HEK293T (cell line): ENCODE measurements around the gene MYLK.

Experiments
- CTCF ChIA-PET: fragments of 350-600 bp; formaldehyde crosslinking; extraction: SDS; loops from one replicate; lab custom pipeline; 2021; ENCODE audit warnings: antibody characterized with exemption, inconsistent platforms; lab: Yijun Ruan, JAX
- POLR2A ChIA-PET: fragments of 350-600 bp; formaldehyde crosslinking; extraction: SDS; loops from one replicate; lab custom pipeline; 2020; ENCODE audit warnings: antibody characterized with exemption, inconsistent platforms; lab: Yijun Ruan, JAX
- DNase-seq: peaks from one replicate; pipeline ENCODE4 v3.0.0; 2012; ENCODE audit warnings: mixed read lengths; ENCODE audit errors: extremely low spot score
- ARNT ChIP-seq: fragments of 450-650 bp; IDR thresholded peaks from 2 replicates; pipeline ENCODE4 v1.6.1; 2017; ENCODE audit warnings: mild to moderate bottlenecking
- BHLHE40 ChIP-seq: fragments of 450-650 bp; IDR thresholded peaks from 2 replicates; pipeline ENCODE4 v1.6.1; 2016; ENCODE audit warnings: mild to moderate bottlenecking, moderate library complexity, borderline replicate concordance
- CTBP1 ChIP-seq: fragments of 450-650 bp; IDR thresholded peaks from 2 replicates; pipeline ENCODE4 v1.6.1; 2016; ENCODE audit warnings: borderline replicate concordance
- ELF4 ChIP-seq: fragments of 450-650 bp; IDR thresholded peaks from 2 replicates; pipeline ENCODE4 v1.6.1; 2017; ENCODE audit warnings: antibody characterized with exemption
- FOXA1 ChIP-seq: fragments of 450-650 bp; IDR thresholded peaks from 2 replicates; pipeline ENCODE4 v1.6.1; 2016; ENCODE audit warnings: mild to moderate bottlenecking
- FOXK2 ChIP-seq: fragments of 450-650 bp; IDR thresholded peaks from 2 replicates; pipeline ENCODE4 v1.6.1; 2016; ENCODE audit warnings: mild to moderate bottlenecking
- FOXM1 ChIP-seq: fragments of 450-650 bp; IDR thresholded peaks from 2 replicates; pipeline ENCODE4 v1.6.1; 2017; ENCODE audit warnings: mild to moderate bottlenecking, borderline replicate concordance
- HDGF ChIP-seq: fragments of 450-650 bp; IDR thresholded peaks from 2 replicates; pipeline ENCODE4 v1.6.1; 2017; ENCODE audit warnings: antibody characterized with exemption, borderline replicate concordance
- L3MBTL2 ChIP-seq: fragments of 450-650 bp; conservative IDR thresholded peaks from 2 replicates; pipeline ENCODE4 v1.6.1; 2016; ENCODE audit warnings: mild to moderate bottlenecking
- LEF1 ChIP-seq: fragments of 450-650 bp; IDR thresholded peaks from 2 replicates; pipeline ENCODE4 v1.6.1; 2017; ENCODE audit warnings: mild to moderate bottlenecking, borderline replicate concordance
- NFRKB ChIP-seq: fragments of 450-650 bp; IDR thresholded peaks from 2 replicates; pipeline ENCODE4 v1.6.1; 2016; ENCODE audit warnings: mild to moderate bottlenecking, moderate library complexity
- PKNOX1 ChIP-seq: fragments of 450-650 bp; IDR thresholded peaks from 2 replicates; pipeline ENCODE4 v1.6.1; 2016
- SP1 ChIP-seq: fragments of 450-650 bp; IDR thresholded peaks from 2 replicates; pipeline ENCODE4 v1.6.1; 2017
- SUZ12 ChIP-seq: fragments of 450-650 bp; IDR thresholded peaks from 2 replicates; pipeline ENCODE4 v1.6.1; 2016; ENCODE audit warnings: mild to moderate bottlenecking
- TARDBP ChIP-seq: fragments of 450-650 bp; IDR thresholded peaks from 2 replicates; pipeline ENCODE4 v1.6.1; 2016
- ZNF384 ChIP-seq: fragments of 450-650 bp; IDR thresholded peaks from 2 replicates; pipeline ENCODE4 v1.6.1; 2016

Gene MYLK

GRCh38 chr3:123695152-123695551 is 189.0 kb downstream of the MYLK start:
- no peak for TF ChIP-seq ELF4
- TF ChIP-seq SUZ12: no peak
- TF ChIP-seq FOXM1: no peak
- TF ChIP-seq HDGF: no peak
- TF ChIP-seq TARDBP: no peak
- no peak for TF ChIP-seq BHLHE40
- no peak for TF ChIP-seq LEF1
- no peak for TF ChIP-seq SP1
- TF ChIP-seq L3MBTL2: no peak
- TF ChIP-seq FOXA1: no peak
- no peak for TF ChIP-seq ARNT
- no peak for TF ChIP-seq ZNF384
- no peak for TF ChIP-seq CTBP1
- ChIA-PET CTCF (interaction anchor here (1.1 to 1.7 kb wide), 2 partner anchors 29 to 43 kb away, joined by 4 read pairs; no protein-coding TSS in a partner anchor), POLR2A (no interaction called here)
- no peak for DNase-seq

- TF ChIP-seq TARDBP (no peak), NFRKB (no peak), ELF4 (no peak), SP1 (no peak), FOXM1 (no peak), L3MBTL2 (no peak), BHLHE40 (no peak)
- ChIA-PET CTCF (interaction anchor here (1.1 to 1.7 kb wide), 2 partner anchors 29 to 42 kb away, joined by 4 read pairs; no protein-coding TSS in a partner anchor), POLR2A (no interaction called here)
- no peak for DNase-seq
Observed at GRCh38 chr3:123694366-123695087, 189.6 kb downstream of the MYLK start.

GRCh38 chr3:123693584-123694190 is 190.4 kb downstream of the MYLK start:
- ChIA-PET CTCF (no interaction called here), POLR2A (no interaction called here)
- no peak for TF ChIP-seq FOXM1
- TF ChIP-seq NFRKB: no peak
- no peak for TF ChIP-seq FOXK2
- TF ChIP-seq LEF1: no peak
- no peak for TF ChIP-seq HDGF
- TF ChIP-seq CTBP1: no peak
- TF ChIP-seq SP1: no peak
- TF ChIP-seq L3MBTL2: no peak
- no peak for TF ChIP-seq PKNOX1
- TF ChIP-seq ZNF384: no peak
- no peak for TF ChIP-seq TARDBP
- no peak for TF ChIP-seq FOXA1
- no peak for TF ChIP-seq BHLHE40
- TF ChIP-seq ELF4: no peak
- no peak for TF ChIP-seq SUZ12
- no peak for TF ChIP-seq ARNT
- DNase-seq: no peak

GRCh38 chr3:123692671-123693070 is 191.5 kb downstream of the MYLK start:
- ChIA-PET CTCF (no interaction called here), POLR2A (no interaction called here)
- DNase-seq: no peak
- TF ChIP-seq LEF1 (no peak), ZNF384 (no peak), TARDBP (no peak), L3MBTL2 (no peak), BHLHE40 (no peak), FOXK2 (no peak), HDGF (no peak), FOXM1 (no peak), SUZ12 (no peak), FOXA1 (no peak), CTBP1 (no peak), ARNT (no peak)

- TF ChIP-seq FOXM1 (no peak), LEF1 (no peak), CTBP1 (no peak), FOXA1 (no peak), SUZ12 (no peak)
- POLR2A ChIA-PET: no interaction called here
Observed at GRCh38 chr3:123692041-123692440, 192.1 kb downstream of the MYLK start.

GRCh38 chr3:123689831-123690230 is 194.3 kb downstream of the MYLK start:
- ChIA-PET CTCF (no interaction called here), POLR2A (no interaction called here)
- no peak for DNase-seq
- no peak for TF ChIP-seq HDGF
- TF ChIP-seq LEF1: no peak
- TF ChIP-seq CTBP1: no peak
- TF ChIP-seq SP1: no peak
- TF ChIP-seq SUZ12: no peak

More at GRCh38 chr3:123692041-123692440, 192.1 kb downstream of the MYLK start:
- CTCF ChIA-PET: no interaction called here
- DNase-seq: no peak

- POLR2A ChIA-PET: no interaction called here
- CTCF ChIA-PET: interaction anchor here (0.6 kb wide), 1 partner anchor 16 kb away, joined by 3 read pairs; no protein-coding TSS in a partner anchor
- TF ChIP-seq TARDBP (no peak), LEF1 (no peak), L3MBTL2 (no peak), HDGF (no peak), ZNF384 (no peak), SP1 (no peak), SUZ12 (no peak), CTBP1 (no peak), PKNOX1 (no peak)
- no peak for DNase-seq
Observed at GRCh38 chr3:123688241-123688747, 195.8 kb downstream of the MYLK start.
